RWPE2 (cell line): Measurements from ENCODE around the gene SLC39A3.

Source experiments
- ATAC-seq: fragments of 200-7000 bp; cut with Tn5 transposase; 3 replicates; pipeline ENCODE4 v1.9.1; 2021; ENCODE audit warnings: low read depth
- DNase-seq: peaks from one replicate; pipeline ENCODE4 v3.0.0-alpha.2; 2020; ENCODE audit warnings: low spot score
- H3K27ac ChIP-seq: fragments of 450-650 bp; 2 replicates; pipeline ENCODE4 v1.5.1; 2017; ENCODE audit warnings: mild to moderate bottlenecking; ENCODE audit not compliant: poor library complexity, severe bottlenecking
- H3K27me3 ChIP-seq: fragments of 250-450 bp; sonication (Bioruptor Pico); 2 replicates; pipeline ENCODE4 v1.5.1; 2021; ENCODE audit warnings: mild to moderate bottlenecking, moderate library complexity; ENCODE audit not compliant: insufficient read depth, poor library complexity, severe bottlenecking
- H3K36me3 ChIP-seq: fragments of 250-450 bp; sonication (Bioruptor Pico); 2 replicates; pipeline ENCODE4 v1.5.1; 2020; ENCODE audit warnings: low read depth, mild to moderate bottlenecking, moderate library complexity
- H3K4me1 ChIP-seq: fragments of 250-450 bp; sonication (Bioruptor Pico); 2 replicates; pipeline ENCODE4 v1.5.1; 2021; ENCODE audit warnings: mild to moderate bottlenecking, moderate library complexity; ENCODE audit not compliant: insufficient read depth, poor library complexity, severe bottlenecking
- H3K4me3 ChIP-seq: fragments of 250-450 bp; sonication (Bioruptor Pico); 2 replicates; pipeline ENCODE4 v1.5.1; 2021; ENCODE audit warnings: mild to moderate bottlenecking, moderate library complexity; ENCODE audit not compliant: severe bottlenecking
- H3K9me3 ChIP-seq: fragments of 250-450 bp; sonication (Bioruptor Pico); 2 replicates; pipeline ENCODE4 v1.5.1; 2021; ENCODE audit warnings: mild to moderate bottlenecking, moderate library complexity; ENCODE audit not compliant: severe bottlenecking
- TF ChIP-seq, protein P1 (sequence below): fragments of 450-650 bp; IDR thresholded peaks from one replicate; pipeline ENCODE4 v1.5.1; 2017; ENCODE audit warnings: mild to moderate bottlenecking, moderate library complexity; ENCODE audit not compliant: poor library complexity, severe bottlenecking

SLC39A3 gene

DNA sequence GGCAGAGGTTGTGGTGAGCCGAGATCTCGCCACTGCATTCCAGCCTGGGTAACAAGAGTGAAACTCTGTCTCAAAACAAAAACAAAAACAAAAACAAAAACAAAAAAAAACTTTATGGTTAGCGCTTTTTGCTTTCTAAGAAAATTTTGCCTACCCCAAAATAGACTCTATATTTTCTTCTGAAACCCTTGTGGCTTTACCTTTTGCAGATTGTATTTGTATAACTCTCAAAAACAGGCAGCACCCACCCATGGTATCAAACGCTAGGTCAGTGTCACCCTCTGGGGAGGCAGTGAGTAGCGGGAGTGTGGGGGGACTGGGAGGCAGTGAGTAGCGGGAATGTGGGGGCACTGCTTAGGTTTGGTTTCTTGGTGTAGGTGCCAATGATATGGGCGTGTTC is 7.5 kb upstream of the SLC39A3 start:
- H3K27me3 ChIP-seq: no peaks in the 10 kb centered on the region
- no peak overlapping the region for H3K4me3 ChIP-seq
- H3K4me1 ChIP-seq: no peaks in the 10 kb centered on the region
- no peaks in the 10 kb centered on the region for H3K36me3 ChIP-seq
- H3K27ac ChIP-seq: no peak overlapping the region
- TF ChIP-seq, protein P1, sequence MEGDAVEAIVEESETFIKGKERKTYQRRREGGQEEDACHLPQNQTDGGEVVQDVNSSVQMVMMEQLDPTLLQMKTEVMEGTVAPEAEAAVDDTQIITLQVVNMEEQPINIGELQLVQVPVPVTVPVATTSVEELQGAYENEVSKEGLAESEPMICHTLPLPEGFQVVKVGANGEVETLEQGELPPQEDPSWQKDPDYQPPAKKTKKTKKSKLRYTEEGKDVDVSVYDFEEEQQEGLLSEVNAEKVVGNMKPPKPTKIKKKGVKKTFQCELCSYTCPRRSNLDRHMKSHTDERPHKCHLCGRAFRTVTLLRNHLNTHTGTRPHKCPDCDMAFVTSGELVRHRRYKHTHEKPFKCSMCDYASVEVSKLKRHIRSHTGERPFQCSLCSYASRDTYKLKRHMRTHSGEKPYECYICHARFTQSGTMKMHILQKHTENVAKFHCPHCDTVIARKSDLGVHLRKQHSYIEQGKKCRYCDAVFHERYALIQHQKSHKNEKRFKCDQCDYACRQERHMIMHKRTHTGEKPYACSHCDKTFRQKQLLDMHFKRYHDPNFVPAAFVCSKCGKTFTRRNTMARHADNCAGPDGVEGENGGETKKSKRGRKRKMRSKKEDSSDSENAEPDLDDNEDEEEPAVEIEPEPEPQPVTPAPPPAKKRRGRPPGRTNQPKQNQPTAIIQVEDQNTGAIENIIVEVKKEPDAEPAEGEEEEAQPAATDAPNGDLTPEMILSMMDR: no peak
- DNase-seq: no peak
- H3K9me3 ChIP-seq: no peaks in the 10 kb centered on the region
- ATAC-seq: no peak

DNA sequence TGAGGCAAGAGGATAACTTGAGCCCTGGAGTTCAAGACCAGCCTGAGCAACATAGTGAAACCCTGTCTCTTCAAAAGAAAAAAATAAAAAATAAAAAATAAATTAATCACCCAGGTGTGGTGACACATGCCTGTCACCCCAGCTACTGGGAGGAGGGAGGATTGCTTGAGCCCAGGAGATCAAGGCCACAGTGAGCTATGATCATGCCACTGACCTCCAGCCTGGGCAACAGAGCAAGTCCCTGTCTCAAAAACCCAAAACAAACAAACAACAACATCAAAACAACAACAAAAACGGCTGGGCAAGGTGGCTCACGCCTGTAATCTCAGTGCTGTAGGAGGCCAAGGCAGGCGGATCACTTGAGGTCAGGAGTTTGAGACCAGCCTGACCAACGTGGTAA is 4.3 kb upstream of the SLC39A3 start:
- H3K36me3 ChIP-seq: no peaks in the 10 kb centered on the region
- DNase-seq: no peak
- no peak for ATAC-seq
- H3K27ac ChIP-seq: no peak overlapping the region
- TF ChIP-seq, protein P1: no peak
- H3K27me3 ChIP-seq: no peaks in the 10 kb centered on the region
- H3K4me1 ChIP-seq: no peaks in the 10 kb centered on the region
- no peaks in the 10 kb centered on the region for H3K9me3 ChIP-seq
- no peak overlapping the region for H3K4me3 ChIP-seq

DNA sequence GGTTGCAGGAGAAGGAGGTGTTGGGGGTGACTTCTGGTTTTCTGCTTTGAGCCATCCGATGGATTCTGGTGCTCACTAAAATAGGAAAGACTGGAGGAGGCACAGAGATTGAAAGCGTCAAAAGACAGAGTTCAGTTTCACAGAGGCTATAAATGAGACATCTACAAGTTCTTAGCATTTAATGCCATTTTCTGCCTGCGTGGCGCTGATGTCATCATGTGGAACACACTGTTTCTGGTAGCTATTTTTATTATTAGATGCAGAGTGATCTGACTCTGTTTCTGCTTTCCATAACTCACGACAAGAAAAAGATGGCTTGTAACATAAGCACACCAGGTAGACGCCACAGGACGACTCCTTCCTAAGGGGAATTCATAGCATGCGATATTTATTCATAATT is 3.3 kb upstream of the SLC39A3 start:
- H3K36me3 ChIP-seq: no peaks in the 10 kb centered on the region
- no peak overlapping the region for H3K27ac ChIP-seq
- no peaks in the 10 kb centered on the region for H3K9me3 ChIP-seq
- DNase-seq: no peak
- no peak overlapping the region for H3K4me3 ChIP-seq
- H3K27me3 ChIP-seq: no peaks in the 10 kb centered on the region
- TF ChIP-seq, protein P1: no peak
- H3K4me1 ChIP-seq: no peaks in the 10 kb centered on the region
- ATAC-seq: no peak

DNA sequence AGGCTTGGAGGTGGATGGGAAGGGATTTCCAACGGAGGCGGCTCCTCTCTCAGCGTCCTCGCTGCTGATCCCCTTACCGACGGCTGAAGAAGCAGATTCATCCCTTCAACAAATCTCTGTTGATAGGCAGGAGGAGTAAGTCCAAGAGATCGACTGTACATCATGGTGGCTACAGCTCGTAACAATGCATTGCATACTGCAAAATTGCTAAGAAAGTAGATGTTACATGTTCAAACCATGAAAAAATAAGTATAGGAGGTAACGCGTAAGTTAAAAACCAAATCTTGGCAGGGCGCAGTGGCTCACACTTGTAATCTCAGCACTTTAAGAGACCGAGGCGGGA is 468 bp upstream of the SLC39A3 start:
- Histone ChIP-seq H3K4me1 (no peaks in the 10 kb centered on the region), H3K27me3 (no peaks in the 10 kb centered on the region), H3K36me3 (peaks cover 14% of the 10 kb centered on the region), H3K9me3 (no peaks in the 10 kb centered on the region), H3K27ac (no peak overlapping the region), H3K4me3 (no peak overlapping the region)
- ATAC-seq (no peak), DNase-seq (no peak)
- TF ChIP-seq, protein P1: no peak

DNA sequence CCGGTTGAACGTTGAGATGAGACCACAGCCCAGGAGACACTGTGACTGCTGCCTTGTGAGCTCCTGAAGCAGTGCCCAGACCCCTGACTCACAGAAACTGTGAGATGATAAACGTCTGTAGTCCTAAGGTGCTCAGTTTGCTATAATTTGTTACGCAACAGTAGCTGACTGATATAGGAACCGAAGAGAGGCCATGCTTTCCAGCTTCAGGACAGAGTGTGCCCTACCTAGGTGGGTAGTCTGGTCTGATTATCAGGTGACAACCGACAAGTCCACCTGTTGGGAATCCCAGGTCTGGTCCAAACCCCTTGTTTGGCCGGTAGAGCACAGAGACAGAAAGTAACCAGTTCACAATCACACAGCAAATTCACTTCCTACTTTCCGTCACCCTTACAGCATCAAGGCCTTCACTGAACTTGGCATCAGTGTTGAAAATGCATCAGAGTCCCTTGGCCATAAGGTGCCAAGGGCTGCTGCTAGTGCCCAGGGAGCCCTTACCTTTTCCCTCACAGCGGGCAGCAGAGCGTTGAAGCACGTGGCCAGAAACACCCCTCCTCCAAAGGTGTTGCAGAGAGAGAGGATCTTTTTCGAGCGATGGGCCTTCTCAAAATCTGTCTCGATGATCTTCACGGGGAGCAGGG is 3.1 kb downstream of the SLC39A3 start:
- H3K27me3 ChIP-seq: no peaks in the 10 kb centered on the region
- no peak for DNase-seq
- H3K4me3 ChIP-seq: no peak overlapping the region
- H3K27ac ChIP-seq: no peak overlapping the region
- ATAC-seq: no peak
- no peaks in the 10 kb centered on the region for H3K9me3 ChIP-seq
- no peaks in the 10 kb centered on the region for H3K4me1 ChIP-seq
- TF ChIP-seq, protein P1: no peak
- H3K36me3 ChIP-seq: peaks cover 14% of the 10 kb centered on the region
